ENCODE data around the gene STXBP4. TPM values are rescaled to one million over a fixed set of nuclear protein-coding genes. Genes with fewer than 3 reads are reported as not detected.

The STXBP4 gene
- total RNA-seq, 2 experiments from 2014 or later: 5.1 to 5.4 TPM

- H3K27ac Mint-ChIP-seq: no peak overlapping the region
- intact Hi-C loops (cut with DNase I, micrococcal nuclease): no loop called here
- H3K4me1 ChIP-seq (ENCODE audit: insufficient read depth, low read length): no peaks in the 10 kb centered on the region
- H3K36me3 Mint-ChIP-seq (ENCODE audit: low read depth): peaks cover 21% of the 10 kb centered on the region
- H3K27me3 Mint-ChIP-seq: no peaks in the 10 kb centered on the region
- ChIA-PET POLR2A (no interaction called here), CTCF (no interaction called here)
- DNase-seq (no peak), ATAC-seq (ENCODE audit: poor library complexity) (no peak)
- H3K27me3 ChIP-seq (ENCODE audit: control insufficient read depth in 1 of 2, insufficient read depth in 2 of 2, low read length in 2 of 2): no peaks in the 10 kb centered on the region
- no peak for TF ChIP-seq CTCF (IDR thresholded peaks at IDR 0.05)
- no peaks in the 10 kb centered on the region for H3K36me3 ChIP-seq (ENCODE audit: insufficient read depth, low read length)
- no peak overlapping the region for H3K27ac ChIP-seq (ENCODE audit: low read depth in 1 of 2, low read length in 2 of 2)
- no peaks in the 10 kb centered on the region for H3K9me3 Mint-ChIP-seq
- H3K4me3 Mint-ChIP-seq: no peak overlapping the region
- no peaks in the 10 kb centered on the region for H3K4me1 Mint-ChIP-seq (ENCODE audit: low read depth)
- H3K9me3 ChIP-seq (ENCODE audit: control insufficient read depth in 1 of 2, insufficient read depth in 1 of 2, low read length in 2 of 2): no peaks in the 10 kb centered on the region
- no peak overlapping the region for H3K4me3 ChIP-seq (ENCODE audit: low read length)
These were observed 172.2 kb downstream of the STXBP4 start for GRCh38 chr17:55140809-55141208.

- no peak for TF ChIP-seq CTCF (IDR thresholded peaks at IDR 0.05)
- DNase-seq (no peak), ATAC-seq (ENCODE audit: poor library complexity) (no peak)
- Mint-ChIP-seq H3K4me1 (ENCODE audit: low read depth) (no peaks in the 10 kb centered on the region), H3K4me3 (no peak overlapping the region), H3K36me3 (ENCODE audit: low read depth) (peaks cover 26% of the 10 kb centered on the region), H3K9me3 (no peaks in the 10 kb centered on the region), H3K27me3 (no peaks in the 10 kb centered on the region), H3K27ac (no peak overlapping the region)
- CTCF ChIA-PET: no interaction called here
- H3K4me1 ChIP-seq (ENCODE audit: insufficient read depth, low read length): no peaks in the 10 kb centered on the region
- no peak overlapping the region for H3K27ac ChIP-seq (ENCODE audit: low read depth in 1 of 2, low read length in 2 of 2)
- no peaks in the 10 kb centered on the region for H3K9me3 ChIP-seq (ENCODE audit: control insufficient read depth in 1 of 2, insufficient read depth in 1 of 2, low read length in 2 of 2)
- intact Hi-C loops (cut with DNase I, micrococcal nuclease): no loop called here
- H3K27me3 ChIP-seq (ENCODE audit: control insufficient read depth in 1 of 2, insufficient read depth in 2 of 2, low read length in 2 of 2): no peaks in the 10 kb centered on the region
- POLR2A ChIA-PET: no interaction called here
- no peak overlapping the region for H3K4me3 ChIP-seq (ENCODE audit: low read length)
- no peaks in the 10 kb centered on the region for H3K36me3 ChIP-seq (ENCODE audit: insufficient read depth, low read length)
These were observed 176.0 kb downstream of the STXBP4 start for GRCh38 chr17:55144518-55144917.

- no peak for DNase-seq
- TF ChIP-seq CTCF (IDR thresholded peaks at IDR 0.05): no peak
- Mint-ChIP-seq H3K27ac (no peak overlapping the region), H3K4me1 (ENCODE audit: low read depth) (no peaks in the 10 kb centered on the region), H3K9me3 (no peaks in the 10 kb centered on the region), H3K4me3 (no peak overlapping the region), H3K27me3 (no peaks in the 10 kb centered on the region), H3K36me3 (ENCODE audit: low read depth) (peaks cover 5% of the 10 kb centered on the region)
- Histone ChIP-seq H3K4me1 (ENCODE audit: insufficient read depth, low read length) (no peaks in the 10 kb centered on the region), H3K27me3 (ENCODE audit: control insufficient read depth in 1 of 2, insufficient read depth in 2 of 2, low read length in 2 of 2) (no peaks in the 10 kb centered on the region), H3K36me3 (ENCODE audit: insufficient read depth, low read length) (no peaks in the 10 kb centered on the region), H3K4me3 (ENCODE audit: low read length) (no peak overlapping the region), H3K27ac (ENCODE audit: low read depth in 1 of 2, low read length in 2 of 2) (no peak overlapping the region), H3K9me3 (ENCODE audit: control insufficient read depth in 1 of 2, insufficient read depth in 1 of 2, low read length in 2 of 2) (no peaks in the 10 kb centered on the region)
- ChIA-PET CTCF (no interaction called here), POLR2A (no interaction called here)
- intact Hi-C loops (cut with DNase I, micrococcal nuclease): no loop called here
- no peak for ATAC-seq (ENCODE audit: poor library complexity)
These were observed 180.9 kb downstream of the STXBP4 start for GRCh38 chr17:55149485-55149884.
